Measurements from ENCODE around the gene HNRNPH1. TPM values are rescaled to one million over a fixed set of nuclear protein-coding genes. Genes with fewer than 3 reads are reported as not detected.

HNRNPH1 gene
- total and polyA plus RNA-seq, 12 donors, result 114 to 227 (median 168) TPM

GRCh38 chr5:179596421-179596820, 27.1 kb downstream of the HNRNPH1 start:
- Histone ChIP-seq H3K36me3 (peaks cover 12 to 100% (median 85%) of the 10 kb centered on the region in 9 donors), H3K27ac (no peak overlapping the region), H3K9me3 (no peaks in the 10 kb centered on the region), H3K27me3 (no peaks in the 10 kb centered on the region), H3K4me1 (peaks cover 0 to 12% (median 0%) of the 10 kb centered on the region in 9 donors), H3K4me3 (no peak overlapping the region)
- intact Hi-C loops (cut with DNase I), result no loop called here
- no peak for TF ChIP-seq CTCF (IDR thresholded peaks at IDR 0.05)
- DNase-seq, result no peak
- no peak for ATAC-seq
- WGBS, 2 donors, result 87 to 89% methylated on average over 13 of the region's 13 CpGs

- TF ChIP-seq CTCF (IDR thresholded peaks at IDR 0.05), result no peak
- intact Hi-C loops (cut with DNase I), result no loop called here
- no peaks in the 10 kb centered on the region for H3K9me3 ChIP-seq
- DNase-seq (no peak), ATAC-seq (no peak)
- peaks cover 12 to 100% (median 81%) of the 10 kb centered on the region in 9 donors for H3K36me3 ChIP-seq
- H3K27ac ChIP-seq, result no peak overlapping the region
- no peak overlapping the region for H3K4me3 ChIP-seq
- 85% methylated on average over 6 of the region's 6 CpGs for WGBS, 2 donors
- H3K27me3 ChIP-seq, result no peaks in the 10 kb centered on the region
- peaks cover 0 to 12% (median 0%) of the 10 kb centered on the region in 9 donors for H3K4me1 ChIP-seq
Measured at GRCh38 chr5:179595916-179596315, 27.6 kb downstream of the HNRNPH1 start.

- Histone ChIP-seq H3K9me3 (no peaks in the 10 kb centered on the region), H3K27ac (no peak overlapping the region), H3K4me1 (no peaks in the 10 kb centered on the region), H3K4me3 (no peak overlapping the region), H3K36me3 (peaks cover 4 to 99% (median 43%) of the 10 kb centered on the region in 9 donors), H3K27me3 (no peaks in the 10 kb centered on the region)
- 72 to 90% methylated on average over 3 of the region's 3 CpGs for WGBS, 2 donors
- DNase-seq (no peak), ATAC-seq (no peak)
- no peak for TF ChIP-seq CTCF (IDR thresholded peaks at IDR 0.05)
- intact Hi-C loops (cut with DNase I), result no loop called here
Measured at GRCh38 chr5:179588166-179588565, 35.3 kb downstream of the HNRNPH1 start.

GRCh38 chr5:179585941-179586401, 37.5 kb downstream of the HNRNPH1 start:
- no peak overlapping the region for H3K4me3 ChIP-seq
- no peaks in the 10 kb centered on the region for H3K27me3 ChIP-seq
- intact Hi-C loops (cut with DNase I), result no loop called here
- 80 to 83% methylated on average over 9 of the region's 9 CpGs for WGBS, 2 donors
- peak overlapping the region in 1 of 10 donors; percentile 42 for H3K27ac ChIP-seq
- no peaks in the 10 kb centered on the region for H3K9me3 ChIP-seq
- H3K36me3 ChIP-seq, result peaks cover 0 to 99% (median 32%) of the 10 kb centered on the region in 9 donors
- DNase-seq, result no peak
- ATAC-seq, result no peak
- no peak for TF ChIP-seq CTCF (IDR thresholded peaks at IDR 0.05)
- no peaks in the 10 kb centered on the region for H3K4me1 ChIP-seq
